ENCODE data around the gene CENPQ.

Gene CENPQ

DNA sequence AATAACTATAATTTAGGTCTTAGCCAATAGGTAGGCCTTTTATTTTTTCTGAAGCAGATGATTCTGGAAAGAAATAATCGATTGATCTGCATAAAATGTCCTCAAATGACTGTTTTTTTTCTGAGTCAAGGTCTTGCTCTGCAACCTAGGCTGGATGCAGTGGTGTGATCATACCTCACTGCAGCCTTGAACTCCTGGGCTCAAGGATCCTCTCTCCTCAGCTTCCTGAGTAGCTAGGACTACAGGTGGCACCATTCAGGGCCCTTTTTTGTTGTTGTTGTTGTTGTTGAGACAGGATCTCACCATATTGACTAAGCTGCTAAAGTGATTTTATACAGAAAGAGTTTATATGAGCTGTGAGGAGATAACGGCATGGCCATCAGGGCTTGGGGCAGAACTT is 54.7 kb downstream of the CENPQ start:
- H3K4me3 ChIP-seq (ENCODE audit: low read length): no peak overlapping the region
- DNase-seq (ENCODE audit: low read depth): no peak
- no peak for TF ChIP-seq CTCF (conservative IDR thresholded peaks at IDR 0.05; ENCODE audit: low read depth, low read length)

DNA sequence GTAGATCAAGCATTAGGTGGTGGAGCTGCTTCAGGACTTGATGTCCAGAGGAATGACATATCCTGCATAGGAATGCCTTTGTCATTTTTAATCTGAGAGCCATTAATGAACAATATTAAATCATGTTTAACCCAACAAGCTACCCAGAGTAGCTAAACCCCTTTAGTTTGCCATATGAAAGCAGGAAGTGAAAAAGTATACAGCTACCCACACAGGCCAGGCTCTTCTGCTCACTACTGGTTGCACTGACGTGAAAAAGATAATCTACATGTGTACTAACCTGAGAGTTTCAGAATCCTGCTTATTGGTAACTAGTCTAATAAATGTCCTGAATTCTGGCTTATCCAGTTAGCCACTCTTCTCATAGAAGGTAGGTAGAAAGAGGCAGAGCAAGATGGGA is 56.5 kb downstream of the CENPQ start:
- TF ChIP-seq CTCF (conservative IDR thresholded peaks at IDR 0.05; ENCODE audit: low read depth, low read length): no peak
- no peak for DNase-seq (ENCODE audit: low read depth)
- H3K4me3 ChIP-seq (ENCODE audit: low read length): no peak overlapping the region

- no peak for DNase-seq (ENCODE audit: low read depth)
- no peak overlapping the region for H3K4me3 ChIP-seq (ENCODE audit: low read length)
- TF ChIP-seq CTCF (conservative IDR thresholded peaks at IDR 0.05; ENCODE audit: low read depth, low read length): no peak
These were observed 59.8 kb downstream of the CENPQ start for GRCh38 chr6:49522710-49523593.

- DNase-seq (ENCODE audit: low read depth): no peak
- no peak overlapping the region for H3K4me3 ChIP-seq (ENCODE audit: low read length)
- TF ChIP-seq CTCF (conservative IDR thresholded peaks at IDR 0.05; ENCODE audit: low read depth, low read length): no peak
These were observed 60.7 kb downstream of the CENPQ start for GRCh38 chr6:49523901-49524300.

DNA sequence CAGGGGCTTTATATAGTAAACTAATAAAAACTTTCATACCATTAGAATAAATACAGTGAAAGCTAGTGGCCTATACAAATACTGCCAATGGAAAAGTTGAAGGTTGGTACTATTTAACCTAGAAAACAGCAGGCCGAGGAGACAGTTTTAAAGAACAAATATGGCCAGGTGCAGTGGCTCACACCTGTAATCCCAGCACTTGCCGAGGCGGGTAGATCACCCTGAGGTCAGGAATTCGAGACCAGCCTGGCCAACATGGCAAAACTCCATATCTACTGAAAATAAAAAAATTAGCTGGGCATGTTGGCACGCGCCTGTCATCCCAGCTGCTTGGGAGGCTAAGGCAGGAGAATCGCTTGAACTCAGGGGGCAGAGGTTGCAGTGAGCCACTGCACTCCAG is 61.4 kb downstream of the CENPQ start:
- no peak for TF ChIP-seq CTCF (conservative IDR thresholded peaks at IDR 0.05; ENCODE audit: low read depth, low read length)
- no peak overlapping the region for H3K4me3 ChIP-seq (ENCODE audit: low read length)
- DNase-seq (ENCODE audit: low read depth): no peak

DNA sequence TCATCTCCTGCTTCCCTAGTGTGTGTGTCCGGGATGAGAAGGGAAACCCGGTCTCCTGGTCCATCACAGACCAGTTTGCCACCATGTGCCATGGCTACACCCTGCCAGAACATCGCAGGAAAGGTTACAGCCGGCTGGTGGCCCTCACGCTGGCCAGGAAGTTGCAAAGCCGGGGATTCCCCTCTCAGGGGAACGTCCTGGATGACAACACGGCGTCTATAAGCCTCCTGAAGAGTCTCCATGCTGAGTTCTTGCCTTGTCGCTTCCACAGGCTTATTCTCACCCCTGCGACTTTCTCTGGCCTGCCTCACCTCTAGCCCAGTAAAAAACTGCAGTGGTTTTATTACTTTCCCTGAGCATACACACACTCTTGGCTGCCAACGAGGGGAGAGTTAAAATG is 63.4 kb downstream of the CENPQ start:
- DNase-seq (ENCODE audit: low read depth): no peak
- no peak for TF ChIP-seq CTCF (conservative IDR thresholded peaks at IDR 0.05; ENCODE audit: low read depth, low read length)

DNA sequence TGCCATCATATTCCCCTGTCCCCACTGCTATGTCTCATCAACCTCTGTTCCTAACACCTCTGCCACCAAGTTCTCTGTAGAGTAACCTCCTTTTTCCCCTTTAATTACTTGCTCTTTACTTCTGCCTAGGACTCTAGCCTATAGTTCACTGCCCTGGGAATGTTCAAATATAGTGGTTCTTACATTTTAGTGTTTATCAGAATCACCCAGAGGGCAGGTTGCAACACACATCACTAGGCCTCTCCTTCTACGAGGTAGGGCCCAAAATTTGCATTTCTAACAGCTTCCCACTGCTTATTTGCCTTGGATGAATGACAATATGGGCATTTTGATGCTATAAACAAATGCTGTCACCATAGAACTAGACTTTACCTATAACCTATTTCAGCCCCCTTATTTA is 64.2 kb downstream of the CENPQ start:
- TF ChIP-seq CTCF (conservative IDR thresholded peaks at IDR 0.05; ENCODE audit: low read depth, low read length): no peak
- no peak overlapping the region for H3K4me3 ChIP-seq (ENCODE audit: low read length)
- DNase-seq (ENCODE audit: low read depth): no peak

More for the DNA sequence above, 63.4 kb downstream of the CENPQ start:
- no peak overlapping the region for H3K4me3 ChIP-seq (ENCODE audit: low read length)

Data from retinal pigment epithelial cell (primary cell).